HG03103 (cell line): Measurements from ENCODE around the gene SPEM2.

Experiments used
- ATAC-seq: cut with Tn5 transposase; IDR thresholded peaks from one replicate; pipeline ENCODE4 v1.9.1; 2021; ENCODE audit warnings: low read depth; ENCODE audit not compliant: unreplicated experiment

The SPEM2 gene

DNA sequence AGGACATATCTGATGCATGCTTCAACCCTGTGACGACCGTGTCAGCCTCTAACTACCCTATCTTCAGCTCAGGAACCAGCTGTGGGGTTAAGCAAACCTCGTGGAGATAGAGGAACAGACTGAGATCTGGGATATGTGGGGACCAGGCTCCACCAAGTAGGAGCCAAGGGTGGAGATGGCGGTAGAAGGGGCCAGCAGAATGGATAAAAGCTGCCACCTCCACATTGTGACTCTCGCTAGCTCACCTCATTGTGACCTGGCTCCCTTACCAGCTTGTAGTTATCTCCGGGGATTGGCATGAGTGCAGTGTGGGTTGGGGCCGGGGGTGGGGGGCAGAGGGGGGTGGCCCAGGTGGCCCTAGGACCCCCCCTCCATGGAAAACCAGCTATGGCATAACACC is at the start of gene SPEM2:
SPEM2 (plus strand) TSS at position 301 of the 400 bp plus-strand sequence; CDS start at position 374, 73 bp downstream.
- no peak for ATAC-seq

- ATAC-seq, result no peak
These were observed 46.3 kb upstream of the SPEM2 start for GRCh38 chr17:7379134-7379533.

- ATAC-seq, result no peak
These were observed 45.1 kb upstream of the SPEM2 start for GRCh38 chr17:7380321-7380720.

DNA sequence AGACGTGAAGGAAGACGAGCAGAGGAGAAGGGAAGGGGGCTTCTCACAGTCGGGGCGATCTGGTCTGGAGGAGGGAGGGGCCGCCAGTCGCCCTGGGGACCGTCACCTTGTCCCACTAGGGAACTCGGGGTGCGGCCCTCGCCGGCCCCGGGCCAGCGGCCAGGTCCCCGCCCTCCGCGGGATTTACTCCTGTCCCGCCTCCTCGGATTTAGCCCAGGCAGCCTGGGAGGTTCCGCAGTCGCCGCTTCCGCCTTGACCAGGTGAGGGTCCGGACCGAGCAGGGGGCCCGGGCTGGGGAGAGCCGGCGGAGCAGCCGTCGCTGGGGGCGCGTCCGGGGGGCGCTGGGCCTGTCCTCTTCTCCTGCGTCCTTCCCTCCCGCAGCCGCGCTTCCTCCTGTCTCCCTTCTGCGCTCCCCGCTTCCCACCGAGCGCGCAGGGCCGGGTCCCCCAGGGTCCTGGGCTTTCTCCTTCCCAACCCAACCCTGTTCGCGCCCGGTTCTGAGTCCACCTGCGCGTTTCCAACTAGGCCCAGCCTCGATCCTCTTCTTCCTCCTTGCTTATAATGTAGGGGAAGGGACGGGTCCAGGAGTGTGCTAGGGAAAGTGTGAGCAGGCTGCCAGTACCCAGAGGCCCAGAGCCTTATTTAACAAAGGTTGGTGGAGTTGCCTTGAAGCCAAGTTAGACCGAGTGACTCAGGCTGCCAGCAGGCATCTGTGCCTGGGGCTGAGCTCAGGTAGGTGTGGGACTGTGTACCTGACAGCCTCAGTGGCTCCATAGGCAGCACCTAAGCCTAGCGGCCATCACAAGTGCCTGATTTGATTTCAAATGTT is 44.3 kb upstream of the SPEM2 start, which contains the start of gene TNK1:
TNK1 (plus strand) TSS at position 235 of the 829 bp plus-strand sequence. CDS start 1,838 bp downstream, outside the sequence.
- ATAC-seq, result no peak

DNA sequence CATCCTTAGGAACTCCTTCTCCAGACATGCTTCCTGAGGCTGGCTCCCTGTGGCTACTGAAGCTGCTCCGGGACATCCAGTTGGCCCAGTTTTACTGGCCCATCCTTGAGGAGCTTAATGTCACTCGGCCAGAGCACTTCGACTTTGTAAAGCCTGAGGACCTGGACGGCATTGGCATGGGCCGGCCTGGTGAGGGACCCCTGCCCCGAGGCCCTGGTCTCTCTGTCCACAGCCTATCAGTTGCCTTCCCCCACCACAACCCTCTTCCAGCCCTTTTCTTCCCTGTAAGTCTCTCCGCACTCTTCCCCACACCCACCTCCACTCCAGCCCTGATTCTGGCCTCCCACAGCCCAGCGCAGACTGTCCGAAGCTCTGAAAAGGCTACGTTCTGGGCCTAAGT is 42.5 kb upstream of the SPEM2 start:
- ATAC-seq, result no peak

DNA sequence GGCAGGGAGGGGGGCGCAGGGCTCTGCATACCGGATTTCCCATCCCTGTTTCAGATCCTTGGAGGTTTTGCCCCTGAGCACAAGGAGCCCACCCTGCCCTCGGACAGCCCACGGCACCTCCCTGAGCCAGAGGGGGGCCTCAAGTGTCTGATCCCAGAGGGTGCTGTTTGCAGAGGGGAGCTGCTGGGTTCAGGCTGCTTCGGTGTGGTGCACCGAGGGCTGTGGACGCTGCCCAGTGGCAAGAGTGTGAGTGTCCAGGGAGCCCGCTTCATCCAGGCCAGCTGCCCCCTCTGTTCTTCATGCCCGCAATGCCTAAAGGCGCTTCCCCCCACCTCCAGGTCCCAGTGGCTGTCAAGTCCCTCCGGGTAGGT is 42.1 kb upstream of the SPEM2 start:
- ATAC-seq, result no peak

GRCh38 chr17:7383742-7384488 is 41.5 kb upstream of the SPEM2 start:
- no peak for ATAC-seq

DNA sequence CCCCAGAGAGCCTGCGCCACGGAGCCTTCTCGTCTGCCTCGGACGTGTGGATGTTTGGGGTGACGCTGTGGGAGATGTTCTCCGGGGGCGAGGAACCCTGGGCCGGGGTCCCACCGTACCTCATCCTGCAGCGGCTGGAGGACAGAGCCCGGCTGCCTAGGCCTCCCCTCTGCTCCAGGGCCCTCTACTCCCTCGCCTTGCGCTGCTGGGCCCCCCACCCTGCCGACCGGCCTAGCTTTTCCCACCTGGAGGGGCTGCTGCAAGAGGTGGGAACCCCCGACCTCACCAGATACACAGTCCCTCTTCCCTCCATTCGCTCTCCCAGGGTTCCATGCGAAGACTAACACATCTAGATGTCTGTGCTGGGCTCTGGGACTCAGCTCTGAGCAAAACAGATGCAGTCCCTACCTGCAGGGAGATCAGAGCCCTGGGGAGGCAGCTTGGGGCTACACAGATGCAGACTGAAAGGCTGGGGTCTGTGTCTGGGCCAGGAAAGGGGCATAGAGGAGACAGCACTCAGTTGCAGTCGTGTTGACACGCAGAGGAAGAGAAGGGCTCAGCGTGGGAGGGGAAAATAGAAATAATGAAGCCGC is 40.8 kb upstream of the SPEM2 start:
- ATAC-seq, result no peak

DNA sequence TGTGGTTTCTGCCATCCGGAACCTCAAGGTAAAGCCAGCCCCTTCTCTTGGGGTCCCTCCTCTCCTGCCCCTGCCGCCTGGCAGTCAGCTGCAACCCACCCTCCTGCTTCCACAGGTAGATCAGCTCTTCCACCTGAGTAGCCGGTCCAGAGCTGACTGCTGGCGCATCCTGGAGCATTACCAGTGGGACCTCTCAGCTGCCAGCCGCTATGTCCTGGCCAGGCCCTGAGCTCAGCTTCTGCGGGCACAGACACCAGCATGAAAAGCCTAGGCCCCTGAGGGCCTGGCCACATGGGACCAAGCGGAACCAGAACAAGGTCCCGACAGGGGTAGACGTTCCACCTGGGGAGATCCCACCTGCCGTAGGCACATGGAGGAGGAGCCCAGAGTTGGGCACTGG is 36.6 kb upstream of the SPEM2 start:
- ATAC-seq, result no peak

- ATAC-seq, result no peak
These were observed 35.2 kb upstream of the SPEM2 start for GRCh38 chr17:7389924-7390910.

DNA sequence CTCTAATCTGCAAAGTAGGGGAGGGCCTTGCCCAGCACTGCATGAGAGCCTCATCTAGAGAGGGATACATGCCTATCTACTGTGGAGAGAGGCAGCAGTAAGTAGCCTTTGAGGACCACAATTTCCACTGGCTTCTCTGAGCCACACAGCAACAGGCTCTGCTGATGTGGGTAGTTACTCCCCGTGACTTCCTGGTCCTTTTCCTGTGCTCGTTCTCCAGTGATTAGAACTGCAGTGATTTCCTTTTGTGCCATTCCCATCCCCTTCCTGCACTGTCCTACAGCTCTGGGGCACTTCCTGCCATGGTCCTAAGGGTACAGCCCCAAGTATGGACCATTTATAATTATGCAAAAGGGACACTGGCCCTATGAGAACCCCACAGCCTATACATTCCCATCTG is 34.1 kb upstream of the SPEM2 start:
- no peak for ATAC-seq

- no peak for ATAC-seq
These were observed 32.5 kb upstream of the SPEM2 start for GRCh38 chr17:7392696-7393612.

DNA sequence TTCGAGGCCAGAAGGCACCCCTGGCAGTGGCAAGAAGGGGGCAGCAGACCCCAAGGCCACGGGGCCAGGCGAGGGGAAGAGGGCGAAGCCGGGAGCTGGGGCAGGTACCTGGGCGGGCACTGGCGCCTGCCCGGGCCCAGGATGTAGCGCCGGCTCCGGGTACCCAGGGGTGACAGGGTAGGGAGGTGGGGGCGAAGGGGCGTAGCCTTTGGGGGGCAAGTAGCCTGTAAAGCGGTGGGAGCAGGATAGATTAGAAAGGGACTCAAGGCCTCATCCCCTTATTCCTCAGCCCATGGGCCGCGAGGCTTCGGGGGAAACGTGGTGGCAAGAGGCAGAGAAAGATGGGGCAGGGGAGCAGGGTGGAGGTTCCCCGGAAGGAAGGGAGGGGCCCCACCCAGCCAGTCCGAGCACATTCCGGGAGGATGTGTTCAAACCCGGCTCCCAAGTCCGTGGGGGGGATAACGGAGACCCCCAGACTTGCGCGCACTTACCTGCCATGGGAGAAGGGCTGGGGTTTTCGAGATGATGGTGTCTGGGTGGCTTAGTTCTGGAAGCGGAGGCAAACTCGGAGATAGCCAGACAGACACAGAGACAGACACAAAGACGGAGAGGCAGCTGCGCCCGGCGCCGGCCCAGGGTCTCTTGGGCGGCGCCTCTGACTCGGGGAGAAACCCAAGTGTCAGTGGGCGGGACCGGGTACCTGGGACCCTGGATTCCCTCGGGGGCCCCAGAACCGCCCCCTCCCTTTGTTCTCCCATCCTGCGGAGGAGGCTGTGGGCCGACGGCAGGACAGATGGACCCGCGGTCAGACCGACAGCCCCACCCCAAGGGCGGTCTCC is 31.6 kb upstream of the SPEM2 start:
- ATAC-seq, result no peak

GRCh38 chr17:7394452-7395191 is 30.8 kb upstream of the SPEM2 start, which contains the start of gene PLSCR3:
Gene PLSCR3, minus strand, starts transcription at chr17:7394525. Its CDS starts 415 bp downstream, at chr17:7394110.
- no peak for ATAC-seq

DNA sequence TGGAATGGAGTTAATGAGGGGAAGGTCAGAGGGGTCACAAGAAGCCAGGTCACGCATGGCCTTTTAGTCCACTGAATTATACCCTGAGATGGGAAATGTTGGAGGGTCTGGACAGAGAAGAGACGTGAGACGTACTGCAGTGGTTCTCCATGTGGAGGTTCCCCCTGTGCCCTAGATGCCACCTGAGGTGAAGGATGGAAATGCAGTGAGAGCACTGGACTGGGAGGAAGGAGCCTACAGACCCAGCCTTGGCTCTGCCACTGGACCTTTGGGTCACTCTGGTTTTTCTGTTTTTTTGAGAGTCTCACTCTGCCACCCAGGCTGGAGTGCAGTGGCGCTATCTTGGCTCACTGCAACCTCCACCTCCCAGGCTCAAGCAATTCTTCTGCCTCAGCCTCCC is 29.3 kb upstream of the SPEM2 start:
- no peak for ATAC-seq

- ATAC-seq, result no peak
These were observed 26.8 kb upstream of the SPEM2 start for GRCh38 chr17:7398612-7399011.

DNA sequence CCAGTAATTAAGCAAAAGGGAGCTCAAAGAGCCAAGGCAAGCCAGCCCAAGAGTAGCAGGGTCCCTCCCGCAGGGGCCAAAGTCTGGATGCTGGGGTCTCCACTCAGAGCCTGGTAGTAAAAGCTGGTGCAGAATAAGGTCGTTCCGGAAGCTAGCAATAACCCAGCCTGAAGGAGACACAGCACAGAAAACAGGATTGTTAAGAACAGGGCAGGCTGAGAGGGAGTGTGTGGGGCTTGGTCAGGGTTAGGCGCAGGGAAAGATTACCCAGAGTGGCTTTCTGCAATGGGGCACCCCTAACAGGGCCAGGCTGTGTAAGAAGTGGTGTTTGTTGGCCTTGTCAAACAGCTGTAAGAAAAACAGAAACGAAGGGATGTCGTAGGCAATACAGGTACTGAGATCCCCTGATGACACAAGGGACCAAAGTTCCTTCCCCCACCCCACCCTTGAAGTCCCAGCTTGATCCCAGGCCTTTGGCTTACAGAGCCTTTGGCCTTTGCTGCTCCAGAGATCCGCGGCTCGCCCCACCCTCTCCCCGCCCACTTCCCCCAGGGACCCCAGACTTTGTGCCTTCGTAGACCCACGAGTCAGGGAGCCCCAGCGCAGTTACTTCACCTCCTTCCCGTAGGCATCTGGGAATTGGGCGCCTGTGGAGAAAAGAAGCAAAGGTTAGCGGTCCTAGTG is 22.2 kb upstream of the SPEM2 start:
- ATAC-seq, result no peak
